Tibial artery (tissue), 4 donors: ENCODE results near the gene CCDC24.

Source experiments
- DNase-seq, 2 donors: peaks; one replicate each; pipeline ENCODE4 v3.0.0-alpha.2; 2019
- H3K27ac ChIP-seq, 2 donors: fragments of 200-600 bp; sonication (generic) in 1 of 2; 1 replicate in 1 of 2; 2 replicates in 1 of 2; pipeline ENCODE4 v1.5.1; 2018 to 2019; ENCODE audit warnings: mild to moderate bottlenecking in 1 of 2
- H3K27me3 ChIP-seq, 2 donors: fragments of 200-600 bp; sonication (generic) in 1 of 2; one replicate each; pipeline versions ENCODE4 v1.5.1 to v1.6.0; 2016 to 2019
- H3K36me3 ChIP-seq, 3 donors: fragments of 200-600 bp; sonication (generic) in 2 of 3; one replicate each; pipeline ENCODE4 v1.5.1; 2016 to 2019; ENCODE audit warnings: mild to moderate bottlenecking in 2 of 3
- H3K4me1 ChIP-seq, 4 donors: fragments of 200-600 bp; sonication (generic) in 2 of 4; 1 replicate in 3 of 4; 2 replicates in 1 of 4; pipeline ENCODE4 v1.5.1; 2016 to 2019
- H3K4me3 ChIP-seq, 2 donors: fragments of 200-600 bp; sonication (generic) in 1 of 2; 1 replicate in 1 of 2; 2 replicates in 1 of 2; pipeline ENCODE4 v1.5.1; 2018 to 2019; ENCODE audit warnings: mild to moderate bottlenecking in 2 of 2
- H3K9me3 ChIP-seq, 3 donors: fragments of 200-600 bp; sonication (generic) in 1 of 3; one replicate each; pipeline ENCODE4 v1.5.1; 2016 to 2019
- CTCF ChIP-seq, 2 experiments: fragments of 200-600 bp in 1 of 2; fragments of 450-650 bp in 1 of 2; IDR thresholded peaks; one replicate each; pipeline ENCODE4 v1.5.1; 2017 to 2019; ENCODE audit warnings: antibody characterized with exemption in 2 of 2, mild to moderate bottlenecking in 1 of 2, moderate library complexity in 1 of 2
- intact Hi-C: fragments of 100-400 bp; cut with DNase I; formaldehyde crosslinking; loops from one replicate; pipeline ENCODE4 v1.15.0; 2023; ENCODE audit warnings: low total_unique reads

The CCDC24 gene

GRCh38 chr1:43957407-43958040 lies 33.9 kb upstream of the CCDC24 start:
- H3K27me3 ChIP-seq, result no peaks in the 10 kb centered on the region
- no peaks in the 10 kb centered on the region for H3K9me3 ChIP-seq
- H3K27ac ChIP-seq, result no peak overlapping the region
- H3K4me3 ChIP-seq, result no peak overlapping the region
- H3K36me3 ChIP-seq, result peaks cover 34 to 73% (median 65%) of the 10 kb centered on the region in 3 donors
- H3K4me1 ChIP-seq, result no peaks in the 10 kb centered on the region
- TF ChIP-seq CTCF (IDR thresholded peaks at IDR 0.05), result no peak
- no peak for DNase-seq
- intact Hi-C loops, result no loop called here

- Histone ChIP-seq H3K27ac (no peak overlapping the region), H3K9me3 (no peaks in the 10 kb centered on the region), H3K4me1 (no peaks in the 10 kb centered on the region), H3K36me3 (peaks cover 34 to 83% (median 76%) of the 10 kb centered on the region in 3 donors), H3K4me3 (no peak overlapping the region), H3K27me3 (no peaks in the 10 kb centered on the region)
- no peak for DNase-seq
- no peak for TF ChIP-seq CTCF (IDR thresholded peaks at IDR 0.05)
- intact Hi-C loops, result no loop called here
Observed at GRCh38 chr1:43958351-43959255, 32.8 kb upstream of the CCDC24 start.

GRCh38 chr1:43960798-43961197 lies 30.6 kb upstream of the CCDC24 start:
- no peak for DNase-seq
- H3K27me3 ChIP-seq, result no peaks in the 10 kb centered on the region
- no peak for TF ChIP-seq CTCF (IDR thresholded peaks at IDR 0.05)
- no peak overlapping the region for H3K27ac ChIP-seq
- H3K4me1 ChIP-seq, result no peaks in the 10 kb centered on the region
- intact Hi-C loops, result no loop called here
- no peak overlapping the region for H3K4me3 ChIP-seq
- H3K9me3 ChIP-seq, result no peaks in the 10 kb centered on the region
- H3K36me3 ChIP-seq, result peaks cover 34 to 96% (median 82%) of the 10 kb centered on the region in 3 donors

- no peak for DNase-seq
- no peak overlapping the region for H3K27ac ChIP-seq
- peaks cover 30 to 96% (median 82%) of the 10 kb centered on the region in 3 donors for H3K36me3 ChIP-seq
Observed at GRCh38 chr1:43961692-43962091, 29.7 kb upstream of the CCDC24 start.

GRCh38 chr1:43962324-43962723 lies 29.1 kb upstream of the CCDC24 start:
- no peaks in the 10 kb centered on the region for H3K27me3 ChIP-seq
- TF ChIP-seq CTCF (IDR thresholded peaks at IDR 0.05), result no peak
- H3K27ac ChIP-seq, result no peak overlapping the region
- intact Hi-C loops, result no loop called here
- no peak overlapping the region for H3K4me3 ChIP-seq
- H3K36me3 ChIP-seq, result peaks cover 23 to 96% (median 78%) of the 10 kb centered on the region in 3 donors
- no peak for DNase-seq
- no peaks in the 10 kb centered on the region for H3K4me1 ChIP-seq
- no peaks in the 10 kb centered on the region for H3K9me3 ChIP-seq

More at GRCh38 chr1:43961692-43962091, 29.7 kb upstream of the CCDC24 start:
- intact Hi-C loops, result no loop called here
- H3K4me3 ChIP-seq, result no peak overlapping the region
- no peak for TF ChIP-seq CTCF (IDR thresholded peaks at IDR 0.05)
- no peaks in the 10 kb centered on the region for H3K4me1 ChIP-seq
- H3K27me3 ChIP-seq, result no peaks in the 10 kb centered on the region
- H3K9me3 ChIP-seq, result no peaks in the 10 kb centered on the region
